ENCODE measurements around the gene FAM131B. TPM values are rescaled to one million over a fixed set of nuclear protein-coding genes. Genes with fewer than 3 reads are reported as not detected.
A peak's percentile ranks its signal among the peaks of the same experiment; 100 is the strongest.

Gene FAM131B
- total and polyA plus RNA-seq, 2 of the 8 experiments (the other 6 are each of a cell fraction or from before 2014, with no cell fraction given) = 23.1 to 38.2 TPM

DNA sequence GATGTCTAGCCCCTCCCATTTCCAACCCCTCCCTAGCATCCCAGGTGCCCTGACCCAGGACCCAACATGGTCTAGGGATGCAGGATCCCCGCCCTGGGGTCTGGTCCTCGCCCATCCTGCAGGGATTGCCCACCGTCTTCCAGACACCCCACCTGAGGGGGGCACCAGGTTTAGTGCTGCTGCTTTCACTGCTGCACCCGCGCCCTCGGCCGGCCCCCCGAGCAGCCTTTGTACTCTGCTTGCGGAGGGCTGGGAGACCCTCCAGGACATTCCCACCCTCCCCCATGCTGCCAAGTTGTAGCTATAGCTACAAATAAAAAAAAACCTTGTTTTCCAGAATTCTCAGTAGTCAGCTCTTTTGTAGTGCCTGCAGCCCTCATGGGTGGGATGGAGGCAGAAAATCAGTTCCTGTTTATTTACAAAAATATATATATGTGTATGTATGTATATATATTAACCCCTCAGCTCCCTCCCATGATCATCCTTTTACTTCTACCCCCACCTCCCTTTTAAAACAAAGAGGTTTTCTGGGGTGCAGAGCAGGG lies 28.3 kb upstream of the FAM131B start:
- Histone ChIP-seq H3K79me1 (ENCODE audit: low read depth, low read length) (peaks cover 13% of the 10 kb centered on the region), H3K9ac (replicated peaks in 1 of 4; ENCODE audit: extremely low read depth in 1 of 4, low read depth in 3 of 4, low read length in 3 of 4) (no peak overlapping the region), H2BK12ac (ENCODE audit: low read depth, low read length) (no peak overlapping the region), H3K27me3 (replicated peaks in 1 of 4; ENCODE audit: control insufficient read depth in 3 of 4, extremely low read depth in 1 of 4, insufficient read depth in 3 of 4, low read length in 3 of 4) (no peaks in the 10 kb centered on the region), H4K5ac (ENCODE audit: insufficient read length, low read depth, low read length) (no peak overlapping the region), H3K4me2 (ENCODE audit: insufficient read depth in 1 of 2, low read depth in 2 of 2, low read length in 2 of 2) (no peak overlapping the region), H2AK5ac (ENCODE audit: low read depth, low read length) (no peak overlapping the region), H3K23me2 (ENCODE audit: low read depth, low read length) (no peaks in the 10 kb centered on the region; the same call in 1 of the 2 replicates), H3K79me2 (ENCODE audit: control insufficient read depth in 1 of 2, insufficient read depth in 2 of 2, low read length in 2 of 2) (peaks cover 0 to 6% of the 10 kb centered on the region in 2 experiments; a peak in 1 of 4 replicates), H3K36me3 (ENCODE audit: control insufficient read depth in 2 of 4, insufficient read depth in 4 of 4, low read length in 3 of 4) (peaks cover 29 to 78% (median 67%) of the 10 kb centered on the region in 4 experiments), H2BK20ac (ENCODE audit: low read length) (no peak overlapping the region), H3K14ac (ENCODE audit: insufficient read length) (no peak overlapping the region), H2BK15ac (ENCODE audit: low read length) (no peak overlapping the region), H2AFZ (ENCODE audit: low read length) (no peak overlapping the region), H3K9me3 (ENCODE audit: insufficient read depth in 2 of 2, low read depth in 1 of 2, low read length in 1 of 2) (no peaks in the 10 kb centered on the region), H3K4ac (replicated peaks; ENCODE audit: insufficient read length, low read depth, low read length) (no peak overlapping the region), H3K23ac (ENCODE audit: insufficient read length) (no peak overlapping the region), H2BK120ac (replicated peaks; ENCODE audit: low read depth, low read length) (no peak overlapping the region), H4K91ac (replicated peaks; ENCODE audit: insufficient read length, low read length) (no peak overlapping the region), H3K27ac (ENCODE audit: low read depth, low read length) (no peak overlapping the region), H3K4me3 (ENCODE audit: extremely low read depth in 1 of 4, insufficient read depth in 2 of 4, low read depth in 3 of 4, low read length in 4 of 4) (no peak overlapping the region), H2BK5ac (ENCODE audit: low read depth, low read length) (no peak overlapping the region), H3K56ac (replicated peaks; ENCODE audit: insufficient read length, low read depth, low read length) (no peak overlapping the region), H3K4me1 (replicated peaks in 1 of 4; ENCODE audit: control insufficient read depth in 3 of 4, insufficient read depth in 4 of 4, low read length in 3 of 4) (peaks cover 0 to 4% (median 0%) of the 10 kb centered on the region in 4 experiments; a peak in 3 of 7 replicates), H3K18ac (ENCODE audit: extremely low read depth, low read length) (no peak overlapping the region), H4K8ac (ENCODE audit: extremely low read depth, insufficient read depth, low read length) (no peak overlapping the region), H4K20me1 (replicated peaks in 1 of 2; ENCODE audit: control insufficient read depth in 1 of 2, insufficient read depth in 2 of 2, low read length in 2 of 2) (peaks cover 43 to 55% of the 10 kb centered on the region in 2 experiments)
- POLR2A ChIA-PET (ENCODE audit: partially characterized antibody) = interaction anchor here (0.7 to 25.2 kb wide), 12 partner anchors 12 to 91 kb away, joined by 3 to 518 read pairs (median 8); partner anchors contain the start of genes EPHA1, FAM131B and ZYX
- WGBS, 2 experiments (ENCODE audit: extremely low coverage in 1 of 2, insufficient coverage in 1 of 2, insufficient read length in 1 of 2, insufficient replicate concordance in 2 of 2, low coverage in 1 of 2, low lambda C conversion rate in 2 of 2, missing lambda C conversion rate in 1 of 2) = 86% methylated on average over 9 of the region's 9 CpGs; no CpG with 5 or more reads in 1 of the 2 experiments
- no peak for TF ChIP-seq CREB1 (IDR thresholded peaks at IDR 0.05)
- TF ChIP-seq POU5F1 (IDR thresholded peaks at IDR 0.05; ENCODE audit: low read depth, low read length) = no peak
- TF ChIP-seq TAF1 (IDR thresholded peaks at IDR 0.05; ENCODE audit: low read depth, low read length) = no peak
- 0 out of 3 replicates have a peak, but pooled peaks of 1 of the 2 experiments have one; percentile 64 for TF ChIP-seq POLR2A (IDR thresholded peaks at IDR 0.05; ENCODE audit: control extremely low read depth in 1 of 2, low read depth in 2 of 2, low read length in 2 of 2)
- TF ChIP-seq SP1 (IDR thresholded peaks at IDR 0.05; ENCODE audit: low read depth, low read length) = no peak
- TF ChIP-seq CHD1 (IDR thresholded peaks at IDR 0.05; ENCODE audit: low read depth, low read length) = no peak
- no peak for TF ChIP-seq HDAC2 (IDR thresholded peaks at IDR 0.05; ENCODE audit: borderline replicate concordance in 1 of 2, low read depth in 2 of 2, low read length in 2 of 2)
- CTCF ChIA-PET (ENCODE audit: partially characterized antibody) = interaction anchor here (3.6 to 23.5 kb wide), 5 partner anchors 14 to 92 kb away, joined by 12 to 359 read pairs (median 65); partner anchors contain the start of genes EPHA1 and ZYX
- no peak for FAIRE-seq
- no peak for DNase-seq (ENCODE audit: low read depth in 1 of 2, low spot score in 2 of 2)
